ENCODE measurements around the gene SNX10. TPM values are rescaled to one million over a fixed set of nuclear protein-coding genes. Genes with fewer than 3 reads are reported as not detected.

The SNX10 gene
- total RNA-seq, 1 donor from 2014 or later: 4.7 TPM

DNA sequence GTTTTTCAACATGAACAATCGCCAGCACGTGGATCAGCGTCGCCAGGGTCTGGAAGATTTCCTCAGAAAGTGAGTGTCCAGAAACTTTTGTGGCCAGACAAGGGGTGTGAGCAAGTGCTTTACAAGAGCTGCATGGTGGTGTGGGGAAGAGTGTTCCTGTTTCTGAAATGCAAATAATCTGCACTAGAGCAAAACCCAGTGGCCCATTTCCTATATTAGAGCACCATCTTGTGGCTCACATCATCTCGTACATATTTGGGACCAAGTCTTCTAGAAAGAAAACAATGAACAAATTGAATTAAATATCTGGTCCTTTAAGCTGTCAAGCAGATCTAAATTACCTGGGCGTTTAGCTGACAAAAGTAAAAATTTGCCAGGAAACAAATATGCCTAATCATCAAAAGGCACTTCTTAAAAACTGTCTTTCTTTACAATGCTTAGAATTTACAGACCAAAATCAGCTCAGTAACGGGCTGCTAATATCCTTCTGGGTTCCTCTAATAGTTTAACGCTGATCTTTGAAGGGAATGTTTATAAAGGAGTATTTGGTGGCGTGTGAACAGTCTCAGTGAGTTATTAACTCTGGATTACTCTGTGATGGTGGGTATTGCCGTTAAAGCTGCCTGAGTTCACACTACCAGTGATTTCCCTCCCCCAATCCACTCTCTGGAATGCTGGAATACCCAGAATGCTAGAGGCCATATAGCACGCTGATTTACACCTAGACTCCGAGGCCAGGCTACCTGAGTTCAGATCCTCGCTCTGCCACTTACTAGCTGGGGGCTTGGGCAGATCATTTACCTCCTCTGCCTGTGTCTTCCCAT is 73.6 kb downstream of the SNX10 start:
- Mint-ChIP-seq H3K27me3 (ENCODE audit: low read depth) (no peaks in the 10 kb centered on the region), H3K4me3 (peak overlapping the region; percentile 25), H3K9me3 (no peaks in the 10 kb centered on the region), H3K27ac (peak overlapping the region; percentile 64), H3K4me1 (peaks cover 35% of the 10 kb centered on the region), H3K36me3 (no peaks in the 10 kb centered on the region)
- no peak for DNase-seq (ENCODE audit: low spot score in 2 of 2, unreplicated experiment in 2 of 2)
- TF ChIP-seq CTCF (IDR thresholded peaks at IDR 0.05; ENCODE audit: unreplicated experiment): peak; percentile 76

DNA sequence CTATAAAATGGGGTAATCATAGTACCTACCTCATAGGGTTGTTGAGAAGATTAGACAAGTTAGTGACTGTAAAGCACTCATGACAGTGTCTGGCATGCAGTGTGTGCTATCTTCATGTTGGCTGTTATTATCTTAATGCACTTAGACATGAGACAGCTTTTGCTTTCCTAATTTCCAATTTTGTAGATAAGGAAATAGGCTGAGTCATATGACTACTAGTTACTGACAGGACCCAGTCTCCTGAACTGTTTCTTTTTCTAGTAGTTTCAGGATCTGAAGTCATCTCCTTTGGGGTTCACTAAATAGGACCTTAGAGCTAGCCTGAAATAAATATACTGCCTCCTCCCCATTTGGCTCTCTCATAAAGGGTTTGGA is 74.2 kb downstream of the SNX10 start:
- H3K4me3 Mint-ChIP-seq: no peak overlapping the region
- H3K9me3 Mint-ChIP-seq: no peaks in the 10 kb centered on the region
- H3K27ac Mint-ChIP-seq: peak overlapping the region; percentile 64
- H3K36me3 Mint-ChIP-seq: no peaks in the 10 kb centered on the region
- H3K4me1 Mint-ChIP-seq: peaks cover 40% of the 10 kb centered on the region
- DNase-seq (ENCODE audit: low spot score in 2 of 2, unreplicated experiment in 2 of 2): no peak
- no peak for TF ChIP-seq CTCF (IDR thresholded peaks at IDR 0.05; ENCODE audit: unreplicated experiment)
- H3K27me3 Mint-ChIP-seq (ENCODE audit: low read depth): no peaks in the 10 kb centered on the region

- no peak for DNase-seq (ENCODE audit: low spot score in 2 of 2, unreplicated experiment in 2 of 2)
- no peak overlapping the region for H3K4me3 Mint-ChIP-seq
- H3K27me3 Mint-ChIP-seq (ENCODE audit: low read depth): no peaks in the 10 kb centered on the region
- peaks cover 50% of the 10 kb centered on the region for H3K4me1 Mint-ChIP-seq
- no peaks in the 10 kb centered on the region for H3K9me3 Mint-ChIP-seq
- no peak for TF ChIP-seq CTCF (IDR thresholded peaks at IDR 0.05; ENCODE audit: unreplicated experiment)
- peak overlapping the region; percentile 64 for H3K27ac Mint-ChIP-seq
- peaks cover under 1% of the 10 kb centered on the region for H3K36me3 Mint-ChIP-seq
Measured at GRCh38 chr7:26367219-26367711, 75.6 kb downstream of the SNX10 start.

DNA sequence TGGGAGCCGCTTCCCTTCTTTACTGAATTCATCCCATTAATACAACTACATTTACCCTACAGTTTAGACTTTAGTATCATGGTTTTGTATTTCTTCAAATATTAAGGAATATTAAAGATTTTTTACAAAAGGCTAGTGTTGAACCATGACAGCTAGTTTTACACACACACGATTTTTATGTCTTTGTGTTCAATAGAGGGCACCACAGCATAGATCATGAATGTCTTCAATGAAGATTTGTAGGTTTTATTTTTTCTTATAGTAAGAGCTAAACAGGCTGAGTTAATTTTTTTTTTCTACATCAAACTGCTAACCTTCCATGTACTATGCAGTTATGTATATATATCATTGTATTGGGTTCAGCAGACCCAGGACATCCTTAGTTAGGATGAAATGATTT is 76.9 kb downstream of the SNX10 start:
- no peaks in the 10 kb centered on the region for H3K27me3 Mint-ChIP-seq (ENCODE audit: low read depth)
- H3K9me3 Mint-ChIP-seq: no peaks in the 10 kb centered on the region
- no peak for DNase-seq (ENCODE audit: low spot score in 2 of 2, unreplicated experiment in 2 of 2)
- peaks cover 1% of the 10 kb centered on the region for H3K36me3 Mint-ChIP-seq
- H3K4me3 Mint-ChIP-seq: no peak overlapping the region
- no peak for TF ChIP-seq CTCF (IDR thresholded peaks at IDR 0.05; ENCODE audit: unreplicated experiment)
- H3K4me1 Mint-ChIP-seq: peaks cover 61% of the 10 kb centered on the region
- no peak overlapping the region for H3K27ac Mint-ChIP-seq

GRCh38 chr7:26369593-26369992 is 77.9 kb downstream of the SNX10 start:
- Mint-ChIP-seq H3K4me3 (no peak overlapping the region), H3K27me3 (ENCODE audit: low read depth) (no peaks in the 10 kb centered on the region), H3K27ac (peak overlapping the region; percentile 72), H3K36me3 (peaks cover 3% of the 10 kb centered on the region), H3K9me3 (no peaks in the 10 kb centered on the region), H3K4me1 (peaks cover 60% of the 10 kb centered on the region)
- TF ChIP-seq CTCF (IDR thresholded peaks at IDR 0.05; ENCODE audit: unreplicated experiment): peak; percentile 83
- DNase-seq (ENCODE audit: low spot score in 2 of 2, unreplicated experiment in 2 of 2): no peak

All from mesothelial cell of epicardium (in vitro differentiated cells).